A549 (cell line): ENCODE measurements around the gene UFD1. TPM values are rescaled to one million over a fixed set of nuclear protein-coding genes. Genes with fewer than 3 reads are reported as not detected.

Experiments
- ATAC-seq, 2 experiments: fragments of 200-7000 bp in 1 of 2; fragments of >200 bp in 1 of 2; cut with Nextera tagmentation in 1 of 2; cut with Tn5 transposase in 1 of 2; 3 replicates each; pipeline versions ENCODE4 v1.8.0 to v1.9.1; 2018 to 2020; ENCODE audit warnings: mild to moderate bottlenecking in 1 of 2, moderate library complexity in 1 of 2
- CTCF ChIA-PET: fragments of 300-600 bp; sonication (Branson Sonifier 250); formaldehyde crosslinking; extraction: SDS; loops from one replicate; lab custom pipeline; 2021; ENCODE audit warnings: antibody characterized with exemption, inconsistent platforms; lab: Yijun Ruan, JAX
- POLR2A ChIA-PET: fragments of 350-600 bp; formaldehyde crosslinking; extraction: SDS; loops from one replicate; lab custom pipeline; 2021; ENCODE audit warnings: antibody characterized with exemption, inconsistent platforms; lab: Yijun Ruan, JAX
- DNase-seq, 2 experiments: peaks; one replicate each; pipeline versions ENCODE4 v3.0.0 to v3.0.0-alpha.2; 2011 to 2016; ENCODE audit warnings: low read depth in 1 of 2, low spot score in 1 of 2
- FAIRE-seq: peaks from 2 replicates; lab custom pipeline; 2011; peaks lifted over from hg19 to GRCh38; lab: Jason Lieb, UNC
- H3K27ac ChIP-seq, 2 experiments: fragments of >200 bp; sonication (Bioruptor Twin); formaldehyde crosslinking; 3 replicates each; pipeline ENCODE4 v1.5.1; 2016 to 2017
- H3K4me1 ChIP-seq: fragments of >200 bp; sonication (Bioruptor Twin); formaldehyde crosslinking; 3 replicates; pipeline ENCODE4 v1.6.1; 2016
- H3K4me2 ChIP-seq: fragments of >200 bp; sonication (Bioruptor Twin); formaldehyde crosslinking; 3 replicates; pipeline ENCODE4 v1.6.1; 2016
- H3K4me3 ChIP-seq: fragments of >200 bp; sonication (Bioruptor Twin); formaldehyde crosslinking; 3 replicates; pipeline ENCODE4 v1.5.1; 2016
- H3K9me3 ChIP-seq: fragments of >200 bp; sonication (Bioruptor Twin); formaldehyde crosslinking; 3 replicates; pipeline ENCODE4 v1.6.1; 2016
- BHLHE40 ChIP-seq: IDR thresholded peaks from 2 replicates; pipeline ENCODE4 v1.6.1; 2012; ENCODE audit warnings: low read depth, low read length, inconsistent platforms
- CBX8 ChIP-seq: fragments of 200-600 bp; sonication (generic); IDR thresholded peaks from 2 replicates; pipeline ENCODE4 v1.6.1; 2016
- CHD4 ChIP-seq: fragments of 200-600 bp; sonication (generic); IDR thresholded peaks from 2 replicates; pipeline ENCODE4 v1.6.1; 2016; ENCODE audit warnings: antibody characterized with exemption, mild to moderate bottlenecking, borderline replicate concordance
- CTCF ChIP-seq: fragments of >200 bp; sonication (Bioruptor Twin); formaldehyde crosslinking; IDR thresholded peaks from 3 replicates; pipeline ENCODE4 v1.5.1; 2016
- EP300 ChIP-seq, 2 experiments: fragments of >200 bp; sonication (Bioruptor Twin); formaldehyde crosslinking; IDR thresholded peaks; 2 replicates in 1 of 2; 3 replicates in 1 of 2; pipeline ENCODE4 v1.6.1; 2016 to 2017
- ESRRA ChIP-seq: fragments of 150-350 bp; IDR thresholded peaks from 2 replicates; pipeline ENCODE4 v1.6.1; 2014; ENCODE audit warnings: mild to moderate bottlenecking, low read length, borderline replicate concordance
- FOXS1 ChIP-seq: fragments of 250-450 bp; sonication (Bioruptor Pico); IDR thresholded peaks from 2 replicates; pipeline ENCODE4 v1.5.0; 2020; ENCODE audit warnings: mild to moderate bottlenecking, moderate library complexity
- HEYL ChIP-seq: fragments of 250-450 bp; sonication (Bioruptor Pico); IDR thresholded peaks from 2 replicates; pipeline ENCODE4 v1.8.0; 2021; ENCODE audit warnings: mild to moderate bottlenecking, moderate library complexity
- HMGXB4 ChIP-seq: fragments of 250-450 bp; sonication (Bioruptor Pico); IDR thresholded peaks from 2 replicates; pipeline ENCODE4 v1.5.0; 2021; ENCODE audit warnings: mild to moderate bottlenecking, moderate library complexity, borderline replicate concordance
- HOXB13 ChIP-seq: fragments of 250-450 bp; sonication (Bioruptor Pico); IDR thresholded peaks from 2 replicates; pipeline ENCODE4 v1.5.0; 2020; ENCODE audit warnings: low read depth, mild to moderate bottlenecking, moderate library complexity
- MAFK ChIP-seq: fragments of 450-650 bp; IDR thresholded peaks from 2 replicates; pipeline ENCODE4 v1.6.1; 2014; ENCODE audit not compliant: partially characterized antibody
- MYC ChIP-seq: IDR thresholded peaks from 2 replicates; pipeline ENCODE4 v1.6.1; 2012; ENCODE audit warnings: mild to moderate bottlenecking, inconsistent platforms, low read length, improper control_type of control experiment, borderline replicate concordance
- NFE2L2 ChIP-seq: fragments of 150-350 bp; conservative IDR thresholded peaks from 2 replicates; pipeline ENCODE4 v1.6.1; 2014; ENCODE audit warnings: low read length
- NPAS2 ChIP-seq: fragments of 250-450 bp; sonication (Bioruptor Pico); IDR thresholded peaks from 2 replicates; pipeline ENCODE4 v1.8.0; 2022; ENCODE audit warnings: mild to moderate bottlenecking, moderate library complexity, borderline replicate concordance
- PHF8 ChIP-seq: fragments of 200-600 bp; sonication (generic); IDR thresholded peaks from 2 replicates; pipeline ENCODE4 v1.6.1; 2016; ENCODE audit warnings: low read depth, mild to moderate bottlenecking, antibody characterized with exemption, moderate library complexity, borderline replicate concordance
- POLR2A ChIP-seq: IDR thresholded peaks from 2 replicates; pipeline ENCODE4 v1.6.1; 2012; ENCODE audit warnings: mild to moderate bottlenecking, low read length
- RCOR1 ChIP-seq: fragments of 150-350 bp; IDR thresholded peaks from 2 replicates; pipeline ENCODE4 v1.6.1; 2014; ENCODE audit warnings: antibody characterized with exemption, low read length, low read depth
- REST ChIP-seq: fragments of 200-600 bp; sonication (generic); IDR thresholded peaks from 2 replicates; pipeline ENCODE4 v1.6.1; 2016; ENCODE audit warnings: antibody characterized with exemption, mild to moderate bottlenecking, moderate library complexity
- RFX5 ChIP-seq: fragments of 450-650 bp; IDR thresholded peaks from 2 replicates; pipeline ENCODE4 v1.7.1; 2014; ENCODE audit warnings: antibody characterized with exemption, mild to moderate bottlenecking, moderate library complexity
- SREBF2 ChIP-seq: fragments of 450-650 bp; IDR thresholded peaks from 2 replicates; pipeline ENCODE4 v1.6.1; 2014; ENCODE audit warnings: mild to moderate bottlenecking, moderate library complexity
- TFCP2L1 ChIP-seq: fragments of 250-450 bp; sonication (Bioruptor Pico); IDR thresholded peaks from 2 replicates; pipeline ENCODE4 v1.5.0; 2021; ENCODE audit warnings: mild to moderate bottlenecking
- USF2 ChIP-seq: fragments of 450-650 bp; IDR thresholded peaks from 2 replicates; pipeline ENCODE4 v1.6.1; 2014; ENCODE audit warnings: antibody characterized with exemption
- ZC3H11A ChIP-seq: fragments of 450-650 bp; IDR thresholded peaks from 2 replicates; pipeline ENCODE4 v1.6.1; 2014; ENCODE audit warnings: antibody characterized with exemption, mild to moderate bottlenecking
- WGBS: methylation state at CpG from one replicate; pipeline ENCODE4 v1.1.6; 2017; ENCODE audit errors: missing lambda C conversion rate; 5-methylcytosine and 5-hydroxymethylcytosine counted together
- polyA plus RNA-seq, 4 experiments: library from polyadenylated mRNA; depleted of rRNA in 3 of 4; stranded (reverse); fragments of >200 nt; fragmentation: RNase III in 1 of 4; extraction: RNeasy Plus Mini Kit Qiagen cat#74134 plus additional on column Dnase treatment in 1 of 4; gene quantifications; 2 replicates in 3 of 4; 3 replicates in 1 of 4; pipeline ENCODE4 v1.2.3, GENCODE V29; 2011 to 2017

Gene UFD1
- polyA plus RNA-seq, 2 of the 4 experiments (the other 2 are of a cell fraction), result 95.4 to 96.1 TPM

GRCh38 chr22:19432133-19432851 lies 46.7 kb downstream of the UFD1 start, which contains the start of gene MRPL40 (continued):
- TF ChIP-seq FOXS1 (CRISPR knock-in tag) (peak; percentile 52; the same call in 1 of the 2 replicates), SREBF2 (no peak), POLR2A (peak; percentile 82), EP300 (IDR thresholded peaks at IDR 0.05) (no peak), MAFK (no peak), TFCP2L1 (no peak), CBX8 (no peak), RCOR1 (no peak), HMGXB4 (CRISPR knock-in tag) (no peak), ESRRA (no peak), CHD4 (no peak), RFX5 (0 out of 2 replicates have a peak, but pooled peaks have one; percentile 40), HOXB13 (CRISPR knock-in tag) (0 out of 2 replicates have a peak, but pooled peaks have one; percentile 35), HEYL (CRISPR knock-in tag) (no peak), NPAS2 (CRISPR knock-in tag) (peak; percentile 84), BHLHE40 (no peak), NFE2L2 (no peak), REST (peak; percentile 27; the same call in 1 of the 2 replicates), ZC3H11A (no peak; the same call in 1 of the 2 replicates), CTCF (no peak)

GRCh38 chr22:19431649-19432132 lies 47.3 kb downstream of the UFD1 start, which contains the start of gene HIRA:
TSS of gene HIRA (minus strand) at chr22:19431733. CDS start at chr22:19431476, 257 bp downstream.
- peaks cover 9% of the 10 kb centered on the region for H3K4me1 ChIP-seq
- peak within 1 kb of the TSS; percentile 93 to 100 for H3K27ac ChIP-seq
- H3K9me3 ChIP-seq, result no peaks in the 10 kb centered on the region
- peak; percentile 44 to 80 for DNase-seq
- peak; percentile 85 for TF ChIP-seq PHF8
- TF ChIP-seq POLR2A, result peak; percentile 56
- peak; percentile 50; the same call in 1 of the 2 replicates for TF ChIP-seq MYC
- no peak for TF ChIP-seq USF2
- TF ChIP-seq HMGXB4 (CRISPR knock-in tag), result no peak
- 0% methylated on average over 19 of the region's 66 CpGs for WGBS
- peak within 1 kb of the TSS; percentile 98 for H3K4me2 ChIP-seq
- CTCF ChIA-PET, result interaction anchor here (1.0 kb wide), 1 partner anchor 252 kb away, joined by 3 read pairs; no protein-coding TSS in a partner anchor
- peak; percentile 76 to 79 for ATAC-seq
- FAIRE-seq, result no peak
- H3K4me3 ChIP-seq, result peak within 1 kb of the TSS; percentile 99
- POLR2A ChIA-PET, result interaction anchor here (0.6 to 2.0 kb wide), 9 partner anchors 12 to 287 kb away, joined by 3 to 5 read pairs (median 3); partner anchors contain the start of genes C22orf39, CDC45, ESS2 and SLC25A1
